ENCODE results near the gene FLOT2.
"Not testable (repeated sequence)": the region's sequence is repeated elsewhere in the genome, so short reads cannot be mapped to it uniquely, and the experiment has no call there.

Gene FLOT2

GRCh38 chr17:28895794-28896447 is 1.6 kb downstream of the FLOT2 start:
- peak overlapping the region; percentile 91; the same call in 1 of the 2 replicates for H3K4me2 ChIP-seq (ENCODE audit: insufficient read depth, low read length)
- no peak for DNase-seq
- TF ChIP-seq CTCF (IDR thresholded peaks at IDR 0.05; ENCODE audit: borderline replicate concordance, extremely low read depth, low read length, poor library complexity, severe bottlenecking): no peak
- peaks cover 46% of the 10 kb centered on the region for H3K4me1 ChIP-seq (ENCODE audit: insufficient read depth, low read length)
- H3K27ac ChIP-seq (ENCODE audit: low read length): no peak overlapping the region
- no peaks in the 10 kb centered on the region for H3K9me3 ChIP-seq (ENCODE audit: insufficient read depth, low read length, severe bottlenecking)
- no peak for ATAC-seq (ENCODE audit: insufficient read depth, low read depth)
- no peaks in the 10 kb centered on the region for H3K27me3 ChIP-seq (ENCODE audit: insufficient read depth, low read length, poor library complexity)
- H3K9ac ChIP-seq (ENCODE audit: low read depth, low read length): peak overlapping the region; percentile 76; the same call in 1 of the 2 replicates
- H3K79me2 ChIP-seq (ENCODE audit: insufficient read depth, low read length): peaks cover 7% of the 10 kb centered on the region; the same call in 1 of the 2 replicates
- H3K4me3 ChIP-seq (ENCODE audit: low read depth in 1 of 2, low read length in 2 of 2): no peak overlapping the region
- no peak overlapping the region for H2AFZ ChIP-seq (ENCODE audit: low read depth, low read length)
- H4K20me1 ChIP-seq (ENCODE audit: insufficient read depth, low read length): 0 out of 2 replicates have a peak, but pooled peaks cover 3% of the 10 kb centered on the region
- peaks cover 18% of the 10 kb centered on the region for H3K36me3 ChIP-seq (ENCODE audit: insufficient read depth, low read length)

- H2AFZ ChIP-seq (ENCODE audit: low read depth, low read length); H3K9me3 ChIP-seq (ENCODE audit: insufficient read depth, low read length, severe bottlenecking); H3K36me3 ChIP-seq (ENCODE audit: insufficient read depth, low read length); H4K20me1 ChIP-seq (ENCODE audit: insufficient read depth, low read length); H3K4me2 ChIP-seq (ENCODE audit: insufficient read depth, low read length); H3K79me2 ChIP-seq (ENCODE audit: insufficient read depth, low read length); DNase-seq; ATAC-seq (ENCODE audit: insufficient read depth, low read depth); H3K27me3 ChIP-seq (ENCODE audit: insufficient read depth, low read length, poor library complexity); H3K9ac ChIP-seq (ENCODE audit: low read depth, low read length); H3K4me3 ChIP-seq (ENCODE audit: low read depth in 1 of 2, low read length in 2 of 2): not testable (repeated sequence)
- H3K4me1 ChIP-seq (ENCODE audit: insufficient read depth, low read length): peaks cover 36% of the 10 kb centered on the region
- H3K27ac ChIP-seq (ENCODE audit: low read length): peak overlapping the region; percentile 24
These were observed 4.0 kb downstream of the FLOT2 start for GRCh38 chr17:28893248-28894183.

- DNase-seq: no peak
- H3K27me3 ChIP-seq (ENCODE audit: insufficient read depth, low read length, poor library complexity): no peaks in the 10 kb centered on the region
- no peak overlapping the region for H3K27ac ChIP-seq (ENCODE audit: low read length)
- ATAC-seq (ENCODE audit: insufficient read depth, low read depth): no peak
- H3K9me3 ChIP-seq (ENCODE audit: insufficient read depth, low read length, severe bottlenecking): no peaks in the 10 kb centered on the region
- peaks cover 21% of the 10 kb centered on the region for H3K4me1 ChIP-seq (ENCODE audit: insufficient read depth, low read length)
- TF ChIP-seq EZH2 (IDR thresholded peaks at IDR 0.05; ENCODE audit: borderline replicate concordance, low read depth, low read length, severe bottlenecking): no peak
- no peak for TF ChIP-seq CTCF (IDR thresholded peaks at IDR 0.05; ENCODE audit: borderline replicate concordance, extremely low read depth, low read length, poor library complexity, severe bottlenecking)
- no peak overlapping the region for H3K9ac ChIP-seq (ENCODE audit: low read depth, low read length)
- H3K36me3 ChIP-seq (ENCODE audit: insufficient read depth, low read length): no peaks in the 10 kb centered on the region
- peaks cover 3% of the 10 kb centered on the region; the same call in 1 of the 2 replicates for H3K79me2 ChIP-seq (ENCODE audit: insufficient read depth, low read length)
- H2AFZ ChIP-seq (ENCODE audit: low read depth, low read length): no peak overlapping the region
- H3K4me3 ChIP-seq (ENCODE audit: low read depth in 1 of 2, low read length in 2 of 2): no peak overlapping the region
- H4K20me1 ChIP-seq (ENCODE audit: insufficient read depth, low read length): no peaks in the 10 kb centered on the region
- no peak overlapping the region for H3K4me2 ChIP-seq (ENCODE audit: insufficient read depth, low read length)
These were observed 5.5 kb downstream of the FLOT2 start for GRCh38 chr17:28892024-28892423.

GRCh38 chr17:28891201-28891600 is 6.3 kb downstream of the FLOT2 start:
- no peaks in the 10 kb centered on the region for H4K20me1 ChIP-seq (ENCODE audit: insufficient read depth, low read length)
- peaks cover 3% of the 10 kb centered on the region; the same call in 1 of the 2 replicates for H3K79me2 ChIP-seq (ENCODE audit: insufficient read depth, low read length)
- H3K4me1 ChIP-seq (ENCODE audit: insufficient read depth, low read length): peaks cover 13% of the 10 kb centered on the region
- H3K4me3 ChIP-seq (ENCODE audit: low read depth in 1 of 2, low read length in 2 of 2): no peak overlapping the region
- TF ChIP-seq CTCF (IDR thresholded peaks at IDR 0.05; ENCODE audit: borderline replicate concordance, extremely low read depth, low read length, poor library complexity, severe bottlenecking) (no peak), EZH2 (IDR thresholded peaks at IDR 0.05; ENCODE audit: borderline replicate concordance, low read depth, low read length, severe bottlenecking) (no peak)
- no peak for ATAC-seq (ENCODE audit: insufficient read depth, low read depth)
- no peaks in the 10 kb centered on the region for H3K27me3 ChIP-seq (ENCODE audit: insufficient read depth, low read length, poor library complexity)
- no peak overlapping the region for H2AFZ ChIP-seq (ENCODE audit: low read depth, low read length)
- H3K4me2 ChIP-seq (ENCODE audit: insufficient read depth, low read length): no peak overlapping the region
- no peak for DNase-seq
- H3K9me3 ChIP-seq (ENCODE audit: insufficient read depth, low read length, severe bottlenecking): no peaks in the 10 kb centered on the region
- no peaks in the 10 kb centered on the region for H3K36me3 ChIP-seq (ENCODE audit: insufficient read depth, low read length)
- no peak overlapping the region for H3K9ac ChIP-seq (ENCODE audit: low read depth, low read length)
- H3K27ac ChIP-seq (ENCODE audit: low read length): no peak overlapping the region
